Endothelial cell of umbilical vein (primary cell): ENCODE results near the gene ZNF639.

Source experiments
- EZH2 ChIP-seq: IDR thresholded peaks from 2 replicates; pipeline ENCODE4 v1.6.1; 2012; ENCODE audit warnings: borderline replicate concordance, low read depth, mild to moderate bottlenecking, moderate library complexity, low read length, inconsistent platforms; ENCODE audit not compliant: severe bottlenecking
- FOS ChIP-seq: IDR thresholded peaks from 2 replicates; pipeline ENCODE4 v1.6.1; 2011; ENCODE audit warnings: mild to moderate bottlenecking, low read length, moderate library complexity, borderline replicate concordance; ENCODE audit not compliant: insufficient read depth
- GATA2 ChIP-seq: IDR thresholded peaks from 2 replicates; pipeline ENCODE4 v1.7.0; 2011; ENCODE audit warnings: low read depth, mild to moderate bottlenecking, moderate library complexity, mixed read lengths, low read length; ENCODE audit not compliant: insufficient read length, insufficient read depth
- JUN ChIP-seq: IDR thresholded peaks from 2 replicates; pipeline ENCODE4 v1.6.1; 2011; ENCODE audit warnings: borderline replicate concordance, low read depth; ENCODE audit not compliant: insufficient read length, insufficient read depth
- MAX ChIP-seq: IDR thresholded peaks from 2 replicates; pipeline ENCODE4 v1.6.1; 2011; ENCODE audit not compliant: insufficient read depth, insufficient read length
- MYC ChIP-seq: IDR thresholded peaks from one replicate; pipeline ENCODE4 v1.6.1; 2011; ENCODE audit warnings: mild to moderate bottlenecking, low read depth, low read length
- POLR2A ChIP-seq: IDR thresholded peaks from 2 replicates; pipeline ENCODE4 v1.6.1; 2012; ENCODE audit warnings: low read depth, mild to moderate bottlenecking, control low read depth, low read length
- POLR2AphosphoS5 ChIP-seq: IDR thresholded peaks from 2 replicates; pipeline ENCODE4 v1.6.1; 2012; ENCODE audit warnings: low read depth, mild to moderate bottlenecking, control low read depth, low read length, moderate library complexity; ENCODE audit not compliant: insufficient read depth
- TF ChIP-seq, protein P1 (sequence below), 2 donors: IDR thresholded peaks; 1 replicate in 1 of 2; 2 replicates in 1 of 2; pipeline ENCODE4 v1.5.1; 2011; ENCODE audit warnings: low read length in 2 of 2, mild to moderate bottlenecking in 2 of 2, moderate library complexity in 2 of 2, control low read depth in 1 of 2, inconsistent platforms in 1 of 2, low read depth in 1 of 2; ENCODE audit not compliant: insufficient read depth in 1 of 2; ENCODE audit errors: extremely low read depth in 1 of 2

DNA sequence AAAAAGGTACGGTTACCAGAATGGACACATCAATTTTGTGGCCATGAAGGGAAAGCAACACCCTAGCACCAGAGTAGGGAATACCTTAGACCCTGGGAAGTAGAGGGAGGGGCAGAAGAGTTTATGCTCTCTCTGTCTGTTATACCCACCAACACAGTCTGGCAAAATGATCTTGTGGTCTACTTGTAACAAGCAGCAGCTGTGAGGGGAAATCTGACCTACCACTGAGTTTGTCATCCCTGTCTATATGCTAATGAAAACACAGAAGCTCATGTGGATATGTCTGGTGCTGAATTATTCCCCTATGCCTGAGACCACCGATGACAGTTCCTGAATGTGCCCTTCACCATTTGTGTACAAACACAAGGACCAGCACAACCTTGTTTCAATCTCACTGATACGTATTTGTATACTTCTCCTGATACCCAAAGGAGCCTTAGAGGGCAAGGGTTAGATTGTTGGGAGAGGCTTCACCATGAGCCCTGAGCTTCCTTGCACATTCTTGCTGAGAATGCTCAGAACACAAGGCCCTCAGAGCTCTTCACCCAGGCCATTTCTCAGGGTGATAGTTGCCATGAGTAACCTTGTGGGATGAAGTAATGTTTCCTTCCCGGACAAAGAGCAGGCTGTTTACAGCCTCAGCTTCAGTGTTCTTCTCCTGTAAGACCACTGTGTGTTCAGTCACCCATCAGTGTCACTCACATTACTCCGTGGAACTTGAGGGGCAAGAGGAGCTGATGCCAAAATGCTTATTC lies 24.7 kb upstream of the ZNF639 start:
- TF ChIP-seq, protein P1, sequence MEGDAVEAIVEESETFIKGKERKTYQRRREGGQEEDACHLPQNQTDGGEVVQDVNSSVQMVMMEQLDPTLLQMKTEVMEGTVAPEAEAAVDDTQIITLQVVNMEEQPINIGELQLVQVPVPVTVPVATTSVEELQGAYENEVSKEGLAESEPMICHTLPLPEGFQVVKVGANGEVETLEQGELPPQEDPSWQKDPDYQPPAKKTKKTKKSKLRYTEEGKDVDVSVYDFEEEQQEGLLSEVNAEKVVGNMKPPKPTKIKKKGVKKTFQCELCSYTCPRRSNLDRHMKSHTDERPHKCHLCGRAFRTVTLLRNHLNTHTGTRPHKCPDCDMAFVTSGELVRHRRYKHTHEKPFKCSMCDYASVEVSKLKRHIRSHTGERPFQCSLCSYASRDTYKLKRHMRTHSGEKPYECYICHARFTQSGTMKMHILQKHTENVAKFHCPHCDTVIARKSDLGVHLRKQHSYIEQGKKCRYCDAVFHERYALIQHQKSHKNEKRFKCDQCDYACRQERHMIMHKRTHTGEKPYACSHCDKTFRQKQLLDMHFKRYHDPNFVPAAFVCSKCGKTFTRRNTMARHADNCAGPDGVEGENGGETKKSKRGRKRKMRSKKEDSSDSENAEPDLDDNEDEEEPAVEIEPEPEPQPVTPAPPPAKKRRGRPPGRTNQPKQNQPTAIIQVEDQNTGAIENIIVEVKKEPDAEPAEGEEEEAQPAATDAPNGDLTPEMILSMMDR (IDR thresholded peaks at IDR 0.05; ENCODE audit: extremely low read depth in 1 of 2, insufficient read depth in 1 of 2, low read depth in 1 of 2, low read length in 2 of 2), result no peak
- no peak for TF ChIP-seq MAX
- no peak for TF ChIP-seq POLR2A
- TF ChIP-seq GATA2, result no peak
- TF ChIP-seq EZH2, result no peak
- no peak for TF ChIP-seq FOS
- no peak for TF ChIP-seq POLR2AphosphoS5
- no peak for TF ChIP-seq JUN
- TF ChIP-seq MYC, result no peak
